ENCODE data around the gene DPP6. TPM values are rescaled to one million over a fixed set of nuclear protein-coding genes. Genes with fewer than 3 reads are reported as not detected.

The DPP6 gene
- total and polyA plus RNA-seq, 8 donors = 0.29 to 1.2 (median 0.57) TPM

DNA sequence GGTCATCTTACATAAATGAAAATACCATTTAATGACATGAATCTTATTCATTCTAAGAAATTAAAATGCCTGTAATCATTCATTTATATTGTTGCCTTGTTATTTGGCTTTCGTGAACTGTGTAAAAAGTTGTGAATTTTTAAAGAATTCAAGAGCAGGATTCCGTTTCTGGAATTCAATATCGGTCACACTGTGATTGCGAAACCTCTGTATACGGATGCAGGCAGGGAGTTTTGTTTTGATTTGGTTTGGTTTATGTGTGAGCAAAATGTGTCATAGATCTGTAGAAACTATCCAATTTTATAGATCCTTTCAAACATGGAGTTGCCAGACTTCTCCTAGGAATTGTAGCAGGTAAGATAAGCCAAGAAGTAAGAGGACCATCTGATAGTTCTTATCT, 441.4 kb downstream of the DPP6 start:
- no peaks in the 10 kb centered on the region for H3K36me3 ChIP-seq
- H3K27ac ChIP-seq = no peak overlapping the region
- H3K27me3 ChIP-seq = no peaks in the 10 kb centered on the region
- DNase-seq = no peak
- no peak overlapping the region for H3K4me3 ChIP-seq
- no peaks in the 10 kb centered on the region for H3K4me1 ChIP-seq
- H3K9me3 ChIP-seq = peaks cover 0 to 3% of the 10 kb centered on the region in 2 donors
- no peak for ATAC-seq
- TF ChIP-seq, protein P1, sequence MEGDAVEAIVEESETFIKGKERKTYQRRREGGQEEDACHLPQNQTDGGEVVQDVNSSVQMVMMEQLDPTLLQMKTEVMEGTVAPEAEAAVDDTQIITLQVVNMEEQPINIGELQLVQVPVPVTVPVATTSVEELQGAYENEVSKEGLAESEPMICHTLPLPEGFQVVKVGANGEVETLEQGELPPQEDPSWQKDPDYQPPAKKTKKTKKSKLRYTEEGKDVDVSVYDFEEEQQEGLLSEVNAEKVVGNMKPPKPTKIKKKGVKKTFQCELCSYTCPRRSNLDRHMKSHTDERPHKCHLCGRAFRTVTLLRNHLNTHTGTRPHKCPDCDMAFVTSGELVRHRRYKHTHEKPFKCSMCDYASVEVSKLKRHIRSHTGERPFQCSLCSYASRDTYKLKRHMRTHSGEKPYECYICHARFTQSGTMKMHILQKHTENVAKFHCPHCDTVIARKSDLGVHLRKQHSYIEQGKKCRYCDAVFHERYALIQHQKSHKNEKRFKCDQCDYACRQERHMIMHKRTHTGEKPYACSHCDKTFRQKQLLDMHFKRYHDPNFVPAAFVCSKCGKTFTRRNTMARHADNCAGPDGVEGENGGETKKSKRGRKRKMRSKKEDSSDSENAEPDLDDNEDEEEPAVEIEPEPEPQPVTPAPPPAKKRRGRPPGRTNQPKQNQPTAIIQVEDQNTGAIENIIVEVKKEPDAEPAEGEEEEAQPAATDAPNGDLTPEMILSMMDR (IDR thresholded peaks at IDR 0.05) = no peak
- intact Hi-C loops (cut with DNase I) = no loop called here

DNA sequence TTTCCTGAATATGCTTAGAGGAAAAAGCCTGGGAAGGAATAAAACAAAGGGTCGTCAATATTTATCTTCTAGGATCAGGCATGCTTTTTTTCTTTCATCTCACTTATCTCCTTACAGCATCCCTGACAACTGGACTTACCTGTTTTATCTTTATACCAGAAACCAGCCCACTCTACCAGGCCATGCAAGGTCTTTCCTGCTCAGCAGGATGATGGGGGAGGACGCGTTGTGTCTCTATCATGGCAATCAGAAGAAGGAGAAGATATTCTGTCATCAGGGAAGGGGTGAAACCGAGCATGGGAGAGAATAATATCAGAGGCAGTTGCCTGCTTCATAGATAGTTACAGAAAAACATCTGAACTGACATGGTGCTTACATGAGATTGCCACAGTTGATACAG, 445.6 kb downstream of the DPP6 start:
- no peak for ATAC-seq
- intact Hi-C loops (cut with DNase I) = no loop called here

GRCh38 chr7:154503962-154504550, 451.9 kb downstream of the DPP6 start:
- no peak overlapping the region for H3K27ac ChIP-seq
- ATAC-seq (peak; percentile 58), DNase-seq (peak in 2 of 4 donors; percentile 20 to 37)
- intact Hi-C loops (cut with DNase I) = no loop called here
- TF ChIP-seq, protein P1 (IDR thresholded peaks at IDR 0.05) = peak; percentile 47 to 57
- no peaks in the 10 kb centered on the region for H3K4me1 ChIP-seq
- no peak overlapping the region for H3K4me3 ChIP-seq
- H3K9me3 ChIP-seq = peaks cover 0 to 14% of the 10 kb centered on the region in 2 donors
- no peaks in the 10 kb centered on the region for H3K27me3 ChIP-seq
- H3K36me3 ChIP-seq = no peaks in the 10 kb centered on the region

More for the DNA sequence above, 445.6 kb downstream of the DPP6 start:
- no peak for DNase-seq
- Histone ChIP-seq H3K4me1 (no peaks in the 10 kb centered on the region), H3K27me3 (no peaks in the 10 kb centered on the region), H3K9me3 (peaks cover 0 to 7% of the 10 kb centered on the region in 2 donors), H3K27ac (no peak overlapping the region), H3K4me3 (no peak overlapping the region), H3K36me3 (no peaks in the 10 kb centered on the region)
- TF ChIP-seq, protein P1 (IDR thresholded peaks at IDR 0.05) = no peak

GRCh38 chr7:154504918-154505317, 452.7 kb downstream of the DPP6 start:
- intact Hi-C loops (cut with DNase I) = no loop called here
- no peak overlapping the region for H3K4me3 ChIP-seq
- H3K36me3 ChIP-seq = no peaks in the 10 kb centered on the region
- no peaks in the 10 kb centered on the region for H3K27me3 ChIP-seq
- TF ChIP-seq, protein P1 (IDR thresholded peaks at IDR 0.05) = no peak
- H3K27ac ChIP-seq = no peak overlapping the region
- peaks cover 0 to 16% of the 10 kb centered on the region in 2 donors for H3K9me3 ChIP-seq
- ATAC-seq (no peak), DNase-seq (no peak)
- H3K4me1 ChIP-seq = no peaks in the 10 kb centered on the region

GRCh38 chr7:154505362-154505761, 453.2 kb downstream of the DPP6 start:
- H3K4me3 ChIP-seq = no peak overlapping the region
- no peak overlapping the region for H3K27ac ChIP-seq
- ATAC-seq (no peak), DNase-seq (no peak)
- intact Hi-C loops (cut with DNase I) = no loop called here
- TF ChIP-seq, protein P1 (IDR thresholded peaks at IDR 0.05) = no peak
- peaks cover 0 to 16% of the 10 kb centered on the region in 2 donors for H3K9me3 ChIP-seq
- no peaks in the 10 kb centered on the region for H3K27me3 ChIP-seq
- H3K4me1 ChIP-seq = no peaks in the 10 kb centered on the region
- H3K36me3 ChIP-seq = no peaks in the 10 kb centered on the region

All from left lung (tissue), 10 donors.